Thoracic aorta (tissue), 2 donors: ENCODE data around the gene CCDC87. TPM values are rescaled to one million over a fixed set of nuclear protein-coding genes. Genes with fewer than 3 reads are reported as not detected.

Source experiments
- ATAC-seq: fragments of 150-250 bp; one replicate; pipeline ENCODE4 v1.8.0; 2017; ENCODE audit warnings: low read depth; ENCODE audit not compliant: insufficient number of reproducible peaks, low FRiP score
- DNase-seq: peaks from one replicate; pipeline ENCODE4 v3.0.0-alpha.2; 2020; ENCODE audit warnings: low spot score
- H3K27ac ChIP-seq, 2 donors: fragments of 200-600 bp; sonication (generic); 1 replicate in 1 of 2; 2 replicates in 1 of 2; pipeline ENCODE4 v1.5.1; 2016; ENCODE audit warnings: mild to moderate bottlenecking in 2 of 2, moderate library complexity in 2 of 2
- H3K27me3 ChIP-seq: fragments of 200-600 bp; sonication (generic); replicated peaks from 2 replicates; pipeline ENCODE4 v1.6.0; 2016; ENCODE audit warnings: mild to moderate bottlenecking; ENCODE audit not compliant: insufficient read depth
- H3K36me3 ChIP-seq: fragments of 200-600 bp; sonication (generic); one replicate; pipeline ENCODE4 v1.5.1; 2016
- H3K4me1 ChIP-seq, 2 donors: fragments of 200-600 bp; sonication (generic); 1 replicate in 1 of 2; 2 replicates in 1 of 2; pipeline versions ENCODE4 v1.5.1 to v1.6.0; 2016; ENCODE audit warnings: low read depth in 2 of 2, mild to moderate bottlenecking in 1 of 2; ENCODE audit not compliant: control insufficient read depth in 1 of 2
- H3K4me3 ChIP-seq: fragments of 200-600 bp; sonication (generic); 2 replicates; pipeline ENCODE4 v1.5.1; 2016; ENCODE audit warnings: mild to moderate bottlenecking
- H3K9me3 ChIP-seq: fragments of 200-600 bp; sonication (generic); 2 replicates; pipeline ENCODE4 v1.5.1; 2016
- total RNA-seq, 2 donors: library from RNA; depleted of rRNA; stranded (reverse); fragments of >200 nt; gene quantifications; one replicate each; pipeline versions ENCODE4 v1.1.0 to v1.2.3, GENCODE V29; 2016
- TF ChIP-seq, protein P1 (sequence below): fragments of 200-600 bp; sonication (generic); IDR thresholded peaks from one replicate; pipeline ENCODE4 v1.5.1; 2019; ENCODE audit warnings: antibody characterized with exemption

CCDC87 gene
- total RNA-seq, 2 donors from 2014 or later = 0.68 TPM; not detected in 1

DNA sequence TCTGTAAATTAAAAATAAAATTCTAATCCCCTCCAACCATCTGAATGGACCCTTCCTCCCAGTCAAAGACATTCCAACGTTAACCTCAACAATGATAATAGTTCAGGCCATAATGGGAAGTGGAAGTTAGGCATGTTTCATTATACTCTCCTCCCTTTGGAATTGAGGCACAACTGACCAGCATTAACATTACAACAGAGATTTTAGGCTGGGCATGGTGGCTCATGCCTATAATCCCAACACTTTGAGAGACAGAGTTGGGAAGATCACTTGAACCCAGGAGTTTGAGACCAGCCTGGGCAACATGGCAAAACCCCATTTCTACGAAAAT lies 22.0 kb downstream of the CCDC87 start:
- no peak for DNase-seq
- ATAC-seq = no peak
- TF ChIP-seq, protein P1, sequence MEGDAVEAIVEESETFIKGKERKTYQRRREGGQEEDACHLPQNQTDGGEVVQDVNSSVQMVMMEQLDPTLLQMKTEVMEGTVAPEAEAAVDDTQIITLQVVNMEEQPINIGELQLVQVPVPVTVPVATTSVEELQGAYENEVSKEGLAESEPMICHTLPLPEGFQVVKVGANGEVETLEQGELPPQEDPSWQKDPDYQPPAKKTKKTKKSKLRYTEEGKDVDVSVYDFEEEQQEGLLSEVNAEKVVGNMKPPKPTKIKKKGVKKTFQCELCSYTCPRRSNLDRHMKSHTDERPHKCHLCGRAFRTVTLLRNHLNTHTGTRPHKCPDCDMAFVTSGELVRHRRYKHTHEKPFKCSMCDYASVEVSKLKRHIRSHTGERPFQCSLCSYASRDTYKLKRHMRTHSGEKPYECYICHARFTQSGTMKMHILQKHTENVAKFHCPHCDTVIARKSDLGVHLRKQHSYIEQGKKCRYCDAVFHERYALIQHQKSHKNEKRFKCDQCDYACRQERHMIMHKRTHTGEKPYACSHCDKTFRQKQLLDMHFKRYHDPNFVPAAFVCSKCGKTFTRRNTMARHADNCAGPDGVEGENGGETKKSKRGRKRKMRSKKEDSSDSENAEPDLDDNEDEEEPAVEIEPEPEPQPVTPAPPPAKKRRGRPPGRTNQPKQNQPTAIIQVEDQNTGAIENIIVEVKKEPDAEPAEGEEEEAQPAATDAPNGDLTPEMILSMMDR = no peak
- Histone ChIP-seq H3K9me3 (no peaks in the 10 kb centered on the region), H3K4me1 (peaks cover 4 to 15% of the 10 kb centered on the region in 2 donors), H3K27me3 (no peaks in the 10 kb centered on the region), H3K36me3 (no peaks in the 10 kb centered on the region), H3K27ac (no peak overlapping the region), H3K4me3 (no peak overlapping the region)

DNA sequence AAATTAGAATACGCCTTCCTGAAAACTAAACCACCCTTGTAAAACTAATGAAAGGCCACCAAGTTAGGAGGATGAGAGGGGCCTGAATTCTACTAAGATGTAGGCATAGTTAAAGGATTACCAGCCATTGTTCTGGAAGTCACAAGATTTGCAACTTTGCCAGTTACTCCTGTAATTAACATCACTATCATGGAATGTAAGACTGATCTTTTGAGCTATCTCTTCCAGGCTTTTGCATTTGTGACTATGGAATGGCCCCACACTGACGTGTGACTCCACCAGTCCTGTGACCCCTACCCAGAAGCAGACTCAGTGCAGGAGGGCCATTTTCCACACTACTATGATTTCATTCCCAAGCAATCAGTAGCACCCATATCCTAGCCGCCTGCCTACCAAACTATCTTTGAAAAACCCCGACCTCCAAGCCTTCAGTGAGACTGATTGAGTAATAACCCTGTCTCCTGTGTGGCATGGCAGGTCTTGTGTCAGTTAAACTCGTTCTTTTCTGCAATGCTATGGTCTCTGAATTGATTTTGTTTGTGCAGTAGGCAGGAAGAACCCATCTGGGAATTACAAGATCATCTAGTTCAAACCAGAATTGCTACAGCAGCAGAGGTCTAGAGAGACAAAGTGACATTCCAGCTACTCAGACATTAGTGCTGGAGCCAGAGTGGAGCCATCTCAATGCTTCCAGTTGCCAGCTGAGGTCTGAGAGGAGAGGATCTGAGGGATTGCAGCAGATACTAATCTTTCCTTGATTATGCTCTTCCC lies 22.6 kb downstream of the CCDC87 start:
- H3K9me3 ChIP-seq = no peaks in the 10 kb centered on the region
- no peak for DNase-seq
- H3K4me3 ChIP-seq = no peak overlapping the region
- TF ChIP-seq, protein P1 = no peak
- H3K4me1 ChIP-seq = peaks cover 4 to 15% of the 10 kb centered on the region in 2 donors
- no peak for ATAC-seq
- no peak overlapping the region for H3K27ac ChIP-seq
- H3K36me3 ChIP-seq = no peaks in the 10 kb centered on the region
- H3K27me3 ChIP-seq = no peaks in the 10 kb centered on the region

DNA sequence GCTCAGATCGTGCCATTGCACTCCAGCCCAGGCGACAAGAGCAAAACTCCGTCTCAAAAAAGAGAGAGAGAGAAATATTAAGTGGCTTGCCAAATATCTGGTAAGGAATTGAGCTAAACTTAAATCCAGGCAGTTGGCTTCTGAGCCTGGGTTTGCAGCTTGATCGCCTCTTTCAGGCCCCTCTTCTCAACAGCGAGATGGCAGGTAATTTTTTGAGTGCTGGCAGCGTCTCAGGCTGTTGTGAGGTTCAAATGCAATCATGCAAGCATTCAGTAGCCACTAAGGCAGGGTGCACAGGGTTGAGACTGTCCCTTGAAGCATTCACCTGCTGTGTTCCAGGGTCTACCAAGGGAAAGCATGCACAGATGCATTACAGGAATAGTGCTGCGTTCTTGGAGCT lies 23.8 kb downstream of the CCDC87 start:
- DNase-seq (no peak), ATAC-seq (no peak)
- no peaks in the 10 kb centered on the region for H3K27me3 ChIP-seq
- H3K27ac ChIP-seq = no peak overlapping the region
- H3K4me3 ChIP-seq = no peak overlapping the region
- TF ChIP-seq, protein P1 = no peak
- H3K36me3 ChIP-seq = no peaks in the 10 kb centered on the region
- peaks cover 4 to 15% of the 10 kb centered on the region in 2 donors for H3K4me1 ChIP-seq
- H3K9me3 ChIP-seq = no peaks in the 10 kb centered on the region

DNA sequence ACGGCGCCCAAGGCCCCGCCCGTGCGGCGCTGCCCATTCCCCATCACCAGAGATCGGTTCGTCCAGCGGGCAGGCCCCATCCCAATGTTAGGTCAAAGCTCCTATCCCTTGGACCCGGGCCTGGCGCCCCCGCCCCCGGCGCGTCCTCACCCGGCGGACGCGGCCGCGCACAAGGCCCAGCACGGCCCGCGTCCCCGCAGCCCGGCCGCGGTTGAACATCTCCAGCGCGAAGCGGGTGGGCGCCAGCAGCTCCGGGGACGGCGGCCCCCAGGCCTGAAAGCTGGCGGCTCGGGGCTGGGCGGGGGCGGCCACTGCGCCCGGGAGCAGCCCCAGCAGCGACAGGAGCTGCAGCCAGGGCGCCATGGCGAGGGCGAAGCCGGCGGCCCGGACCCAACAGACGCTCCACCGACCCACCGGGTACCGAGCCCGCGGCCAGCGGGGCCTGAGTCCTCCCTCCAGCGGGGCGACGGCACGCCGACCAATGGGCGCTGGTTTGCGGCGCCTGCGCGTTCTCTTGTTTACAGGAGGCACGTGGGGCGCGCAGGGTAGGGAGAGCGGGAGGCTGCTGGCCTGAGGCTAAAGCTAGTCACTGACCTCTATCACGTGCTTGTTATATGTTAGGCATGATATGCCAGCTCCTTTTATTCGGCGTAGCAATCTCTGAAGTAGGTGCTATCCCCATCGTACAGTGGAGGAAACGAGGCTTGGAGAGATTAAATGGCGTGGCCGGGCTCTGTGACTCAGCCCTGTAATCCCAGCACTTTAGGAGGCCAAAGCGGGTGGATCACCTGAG lies 24.5 kb downstream of the CCDC87 start, which contains the start of gene CTSF:
Gene CTSF (minus strand): TSS at position 483 of the 793 bp plus-strand sequence. CDS start 120 bp downstream, at position 363.
- peak within 1 kb of the TSS; percentile 94 for H3K4me3 ChIP-seq
- ATAC-seq = peak; percentile 66
- TF ChIP-seq, protein P1 = no peak
- H3K27ac ChIP-seq = peak within 1 kb of the TSS; percentile 50 to 57
- no peaks in the 10 kb centered on the region for H3K9me3 ChIP-seq
- DNase-seq = peak; percentile 45
- no peaks in the 10 kb centered on the region for H3K27me3 ChIP-seq
- no peaks in the 10 kb centered on the region for H3K36me3 ChIP-seq
- peaks cover 4 to 15% of the 10 kb centered on the region in 2 donors for H3K4me1 ChIP-seq

DNA sequence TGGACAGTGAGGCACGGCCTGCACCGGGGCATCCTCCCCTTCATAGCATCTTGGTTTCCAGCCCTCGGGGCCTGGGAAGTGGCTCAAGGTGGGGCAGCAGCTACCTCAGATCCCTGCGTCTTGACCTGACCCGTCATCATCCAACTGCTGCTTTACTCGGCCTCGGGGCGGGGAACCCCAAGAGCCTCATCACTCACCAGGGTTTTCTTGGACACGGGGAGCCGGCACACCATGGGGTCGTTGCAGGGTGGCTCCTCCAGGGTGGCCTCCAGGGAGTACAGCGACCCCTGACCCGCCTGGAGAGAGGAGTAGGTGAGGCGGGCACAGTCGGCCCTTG lies 25.1 kb downstream of the CCDC87 start:
- Histone ChIP-seq H3K4me3 (peak overlapping the region; percentile 94), H3K36me3 (no peaks in the 10 kb centered on the region), H3K27ac (peak overlapping the region; percentile 50 to 57), H3K27me3 (no peaks in the 10 kb centered on the region), H3K9me3 (no peaks in the 10 kb centered on the region), H3K4me1 (peaks cover 4 to 15% of the 10 kb centered on the region in 2 donors)
- TF ChIP-seq, protein P1 = no peak
- ATAC-seq = no peak
- no peak for DNase-seq
